HepG2 (cell line): Measurements from ENCODE around the gene CDC20. TPM values are rescaled to one million over a fixed set of nuclear protein-coding genes. Genes with fewer than 3 reads are reported as not detected.
A peak's percentile ranks its signal among the peaks of the same experiment; 100 is the strongest.

Experiments used
- ATAC-seq: fragments of 200-7000 bp; cut with Tn5 transposase; 3 replicates; pipeline ENCODE4 v1.9.1; 2020; ENCODE audit warnings: mild to moderate bottlenecking, moderate library complexity
- BruUV-seq: library from RNA; stranded (reverse); fragments of 400-500 nt; replicated peaks from 2 replicates; lab custom pipeline; 2021; lab: Mats Ljungman, UMichigan
- CTCF ChIA-PET: fragments of 300-600 bp; formaldehyde crosslinking; extraction: SDS; loops from one replicate; lab custom pipeline; 2021; ENCODE audit warnings: low total read pairs, inconsistent platforms, low intra/inter-chr PET ratio; lab: Yijun Ruan, JAX
- POLR2A ChIA-PET: fragments of 350-600 bp; sonication (Branson Sonifier 250); formaldehyde crosslinking; loops from one replicate; lab custom pipeline; 2020; ENCODE audit warnings: antibody characterized with exemption, inconsistent platforms; lab: Yijun Ruan, JAX
- DNase-seq: peaks from one replicate; pipeline ENCODE4 v3.0.0-alpha.2; 2015; ENCODE audit warnings: low spot score
- FAIRE-seq: peaks from 3 replicates; lab custom pipeline; 2011; peaks lifted over from hg19 to GRCh38; lab: Jason Lieb, UNC
- H2AFZ ChIP-seq: one replicate; pipeline ENCODE4 v1.6.1; 2011; ENCODE audit warnings: low read length, inconsistent platforms
- H3K27ac ChIP-seq: fragments of 300-600 bp; 3 replicates; pipeline ENCODE4 v1.8.0; 2011; ENCODE audit warnings: mixed run types, mild to moderate bottlenecking, mixed read lengths, low read length, inconsistent platforms; ENCODE audit not compliant: insufficient read depth; ENCODE audit errors: extremely low read length
- H3K27me3 ChIP-seq, 2 experiments: fragments of 200-600 bp in 1 of 2; 2 replicates in 1 of 2; 3 replicates in 1 of 2; pipeline versions ENCODE4 v1.6.0 to v1.8.0; 2011; ENCODE audit warnings: low read length in 2 of 2, mild to moderate bottlenecking in 2 of 2, moderate library complexity in 2 of 2, inconsistent platforms in 1 of 2; ENCODE audit not compliant: insufficient read depth in 2 of 2, control insufficient read depth in 1 of 2
- H3K36me3 ChIP-seq, 2 experiments: fragments of 200-600 bp in 1 of 2; replicated peaks in 1 of 2; 2 replicates in 1 of 2; 3 replicates in 1 of 2; pipeline versions ENCODE4 v1.5.1 to v1.8.0; 2011; ENCODE audit warnings: low read length in 2 of 2, inconsistent platforms in 1 of 2; ENCODE audit not compliant: insufficient read depth in 2 of 2, control insufficient read depth in 1 of 2
- H3K4me1 ChIP-seq: 2 replicates; pipeline ENCODE4 v1.5.1; 2012; ENCODE audit warnings: low read length, inconsistent platforms; ENCODE audit not compliant: insufficient read depth
- H3K4me2 ChIP-seq: 2 replicates; pipeline ENCODE4 v1.6.0; 2011; ENCODE audit warnings: low read depth, low read length, inconsistent platforms
- H3K4me3 ChIP-seq, 3 experiments: fragments of 200-600 bp in 1 of 3; sonication (generic), shearing (Covaris generic) in 1 of 3; replicated peaks in 1 of 3; 2 replicates each; pipeline ENCODE4 v1.5.1; 2011 to 2016; ENCODE audit warnings: low read length in 3 of 3, inconsistent platforms in 2 of 3, low read depth in 2 of 3, mild to moderate bottlenecking in 2 of 3, control low read depth in 1 of 3, mixed read lengths in 1 of 3; ENCODE audit not compliant: insufficient read depth in 1 of 3
- H3K79me2 ChIP-seq: one replicate; pipeline ENCODE4 v1.6.1; 2011; ENCODE audit warnings: low read length, inconsistent platforms; ENCODE audit not compliant: insufficient read depth
- H3K9ac ChIP-seq: 2 replicates; pipeline ENCODE4 v1.6.0; 2011; ENCODE audit warnings: mild to moderate bottlenecking, low read depth, low read length, inconsistent platforms; ENCODE audit not compliant: insufficient read depth
- H3K9me3 ChIP-seq: 2 replicates; pipeline ENCODE4 v1.5.1; 2012; ENCODE audit warnings: mild to moderate bottlenecking, low read length
- H4K20me1 ChIP-seq: 2 replicates; pipeline ENCODE4 v1.6.0; 2011; ENCODE audit warnings: inconsistent platforms, mild to moderate bottlenecking, low read length, moderate library complexity; ENCODE audit not compliant: insufficient read depth
- BRF2 ChIP-seq: sonication (generic); formaldehyde crosslinking; IDR thresholded peaks from 2 replicates; pipeline ENCODE4 v1.8.1; 2022; ENCODE audit warnings: mild to moderate bottlenecking, missing genetic modification reagents
- FIP1L1 ChIP-seq: fragments of 200-400 bp; formaldehyde crosslinking; IDR thresholded peaks from 2 replicates; pipeline ENCODE4 v1.6.1; 2018; ENCODE audit warnings: low read depth, mild to moderate bottlenecking, low read length, moderate library complexity, borderline replicate concordance; ENCODE audit not compliant: insufficient read depth
- NR2F6 ChIP-seq, 2 experiments: IDR thresholded peaks; 2 replicates each; pipeline ENCODE4 v1.6.1; 2016; ENCODE audit warnings: antibody characterized with exemption in 1 of 2, mild to moderate bottlenecking in 1 of 2
- RFXANK ChIP-seq: IDR thresholded peaks from 2 replicates; pipeline ENCODE4 v1.6.1; 2016
- SRSF1 ChIP-seq: fragments of 200-400 bp; formaldehyde crosslinking; optimal IDR thresholded peaks from 2 replicates; pipeline ENCODE3; 2017; ENCODE audit warnings: mild to moderate bottlenecking, low read depth, low read length, moderate library complexity
- ZNF432 ChIP-seq: sonication (generic); formaldehyde crosslinking; IDR thresholded peaks from 2 replicates; pipeline ENCODE4 v1.5.0; 2020; ENCODE audit warnings: missing genetic modification reagents, mild to moderate bottlenecking, borderline replicate concordance
- ZNF503 ChIP-seq: sonication (generic); formaldehyde crosslinking; IDR thresholded peaks from 2 replicates; pipeline ENCODE4 v1.4.0; 2020; ENCODE audit warnings: missing genetic modification reagents
- WGBS: methylation state at CpG from one replicate; pipeline ENCODE4 v1.1.6; 2017; ENCODE audit warnings: low lambda C conversion rate; 5-methylcytosine and 5-hydroxymethylcytosine counted together
- in situ Hi-C: cut with HindIII; loops from 2 replicates; pipeline ENCODE4 v1.10.0; 2017; ENCODE audit warnings: low pct_unique_long_range_greater_than_20kb; ENCODE audit not compliant: extremely low pct_ligation_motif_present
- intact Hi-C: fragments of 100-400 bp; cut with micrococcal nuclease; formaldehyde crosslinking; loops from one replicate; pipeline ENCODE4 v1.10.0; 2022; ENCODE audit not compliant: unreplicated experiment
- polyA plus RNA-seq, 8 experiments: library from polyadenylated mRNA; depleted of rRNA in 3 of 8; stranded (reverse) in 7 of 8; unstranded in 1 of 8; fragments of >200 nt; fragmentation: Illumina TruSeq in 4 of 8; extraction: Trizol in 4 of 8; gene quantifications; 2 replicates each; pipeline versions ENCODE4 v1.2.1 to v1.2.3, GENCODE V29; 2011 to 2016; ENCODE audit warnings: low read depth in 4 of 8, missing spikeins in 1 of 8, mixed read lengths in 1 of 8; ENCODE audit not compliant: insufficient read depth in 1 of 8
- total RNA-seq, 5 experiments: library from RNA; depleted of rRNA; stranded (reverse); fragments of >200 nt; fragmentation: Illumina TruSeq; extraction: Trizol; gene quantifications; 2 replicates each; pipeline ENCODE4 v1.2.3, GENCODE V29; 2016; ENCODE audit warnings: low read depth in 1 of 5
- TF ChIP-seq, protein P1 (sequence below): sonication (generic); formaldehyde crosslinking; IDR thresholded peaks from 2 replicates; pipeline ENCODE4 v1.9.0; 2021; ENCODE audit warnings: missing genetic modification reagents, mild to moderate bottlenecking, borderline replicate concordance
- TF ChIP-seq, protein P2 (sequence below): sonication (generic); formaldehyde crosslinking; IDR thresholded peaks from 2 replicates; pipeline ENCODE4 v1.8.1; 2023; ENCODE audit warnings: missing genetic modification reagents, mild to moderate bottlenecking, borderline replicate concordance

Gene CDC20
- total and polyA plus RNA-seq, 2 of the 13 experiments (the other 11 are each of a cell fraction or from before 2014, with no cell fraction given) = 57.9 to 90.0 TPM

- peaks cover 41% of the 10 kb centered on the region for H3K79me2 ChIP-seq
- BruUV-seq = TSS peak; percentile 37
- DNase-seq (no peak), ATAC-seq (no peak), FAIRE-seq (no peak)
- TF ChIP-seq BRF2 (CRISPR knock-in tag) (no peak), ZNF432 (CRISPR knock-in tag) (no peak), NR2F6 (IDR thresholded peaks at IDR 0.05) (peak; percentile 44; the same call in 1 of the 2 replicates), NR2F6 (CRISPR knock-in tag; IDR thresholded peaks at IDR 0.05) (no peak), SRSF1 (no peak), RFXANK (CRISPR knock-in tag) (no peak), ZNF503 (CRISPR knock-in tag) (no peak), FIP1L1 (no peak)
- TF ChIP-seq, protein P1, sequence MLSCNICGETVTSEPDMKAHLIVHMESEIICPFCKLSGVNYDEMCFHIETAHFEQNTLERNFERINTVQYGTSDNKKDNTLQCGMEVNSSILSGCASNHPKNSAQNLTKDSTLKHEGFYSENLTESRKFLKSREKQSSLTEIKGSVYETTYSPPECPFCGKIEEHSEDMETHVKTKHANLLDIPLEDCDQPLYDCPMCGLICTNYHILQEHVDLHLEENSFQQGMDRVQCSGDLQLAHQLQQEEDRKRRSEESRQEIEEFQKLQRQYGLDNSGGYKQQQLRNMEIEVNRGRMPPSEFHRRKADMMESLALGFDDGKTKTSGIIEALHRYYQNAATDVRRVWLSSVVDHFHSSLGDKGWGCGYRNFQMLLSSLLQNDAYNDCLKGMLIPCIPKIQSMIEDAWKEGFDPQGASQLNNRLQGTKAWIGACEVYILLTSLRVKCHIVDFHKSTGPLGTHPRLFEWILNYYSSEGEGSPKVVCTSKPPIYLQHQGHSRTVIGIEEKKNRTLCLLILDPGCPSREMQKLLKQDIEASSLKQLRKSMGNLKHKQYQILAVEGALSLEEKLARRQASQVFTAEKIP = no peak
- TF ChIP-seq, protein P2, sequence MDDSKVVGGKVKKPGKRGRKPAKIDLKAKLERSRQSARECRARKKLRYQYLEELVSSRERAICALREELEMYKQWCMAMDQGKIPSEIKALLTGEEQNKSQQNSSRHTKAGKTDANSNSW = no peak
- H3K9ac ChIP-seq = no peak overlapping the region
- no peak overlapping the region for H2AFZ ChIP-seq
- intact Hi-C loops = no loop called here
- ChIA-PET POLR2A (interaction anchor here (0.8 to 1.8 kb wide), 2 partner anchors 9 to 16 kb away, joined by 4 to 10 read pairs; no protein-coding TSS in a partner anchor), CTCF (no interaction called here)
- H3K27ac ChIP-seq = peak overlapping the region; percentile 30
- no peaks in the 10 kb centered on the region for H4K20me1 ChIP-seq
- peaks cover 15 to 31% of the 10 kb centered on the region in 2 experiments for H3K36me3 ChIP-seq
- H3K27me3 ChIP-seq = no peaks in the 10 kb centered on the region; a peak in 1 of 5 replicates
- 73% methylated on average over 5 of the region's 5 CpGs for WGBS
- H3K4me3 ChIP-seq = no peak overlapping the region
- peaks cover 88% of the 10 kb centered on the region for H3K4me1 ChIP-seq
- H3K9me3 ChIP-seq = no peaks in the 10 kb centered on the region
- no peak overlapping the region for H3K4me2 ChIP-seq
- in situ Hi-C loops = no loop called here
These were observed 5.2 kb downstream of the CDC20 start for GRCh38 chr1:43363935-43364525.
